DND-41 (cell line): Measurements from ENCODE around the gene ILK.

Experiments
- ATAC-seq: fragments of 200-7000 bp; cut with Tn5 transposase; 3 replicates; pipeline ENCODE4 v1.9.1; 2021; ENCODE audit warnings: low read depth; ENCODE audit not compliant: insufficient read depth
- DNase-seq: peaks from one replicate; pipeline ENCODE4 v3.0.0-alpha.2; 2020
- H2AFZ ChIP-seq: 2 replicates; pipeline ENCODE4 v1.6.0; 2012; ENCODE audit warnings: low read depth, low read length
- H3K27ac ChIP-seq: 2 replicates; pipeline ENCODE4 v1.5.1; 2012; ENCODE audit warnings: low read length, inconsistent platforms
- H3K27me3 ChIP-seq: fragments of 200-600 bp; sonication (generic); 2 replicates; pipeline ENCODE4 v1.6.0; 2012; ENCODE audit warnings: low read length, mild to moderate bottlenecking, inconsistent platforms; ENCODE audit not compliant: insufficient read depth, poor library complexity
- H3K36me3 ChIP-seq: 2 replicates; pipeline ENCODE4 v1.5.1; 2012; ENCODE audit warnings: low read length, inconsistent platforms; ENCODE audit not compliant: insufficient read depth
- H3K4me1 ChIP-seq: 2 replicates; pipeline ENCODE4 v1.5.1; 2012; ENCODE audit warnings: mild to moderate bottlenecking, low read length; ENCODE audit not compliant: insufficient read depth
- H3K4me2 ChIP-seq: 2 replicates; pipeline ENCODE4 v1.6.0; 2012; ENCODE audit warnings: mild to moderate bottlenecking, moderate library complexity, low read length, inconsistent platforms; ENCODE audit not compliant: insufficient read depth
- H3K4me3 ChIP-seq, 2 experiments: fragments of 200-600 bp in 1 of 2; shearing (Covaris generic) in 1 of 2; 2 replicates each; pipeline ENCODE4 v1.5.1; 2012 to 2016; ENCODE audit warnings: inconsistent platforms in 2 of 2, low read length in 2 of 2, mild to moderate bottlenecking in 2 of 2, low read depth in 1 of 2, moderate library complexity in 1 of 2
- H3K79me2 ChIP-seq: 2 replicates; pipeline ENCODE4 v1.6.0; 2012; ENCODE audit warnings: low read length, inconsistent platforms; ENCODE audit not compliant: insufficient read depth
- H3K9ac ChIP-seq: 2 replicates; pipeline ENCODE4 v1.6.0; 2012; ENCODE audit warnings: low read depth, mild to moderate bottlenecking, inconsistent platforms, low read length, moderate library complexity
- H3K9me3 ChIP-seq: 2 replicates; pipeline ENCODE4 v1.5.1; 2012; ENCODE audit warnings: low read length, moderate library complexity, mild to moderate bottlenecking, inconsistent platforms; ENCODE audit not compliant: insufficient read depth, severe bottlenecking
- H4K20me1 ChIP-seq: 2 replicates; pipeline ENCODE4 v1.6.0; 2012; ENCODE audit warnings: low read length; ENCODE audit not compliant: insufficient read depth
- CTCF ChIP-seq: IDR thresholded peaks from 2 replicates; pipeline ENCODE4 v1.5.1; 2012; ENCODE audit warnings: borderline replicate concordance, low read length, moderate library complexity, mild to moderate bottlenecking; ENCODE audit not compliant: poor library complexity, severe bottlenecking; ENCODE audit errors: extremely low read depth
- EZH2 ChIP-seq: IDR thresholded peaks from 3 replicates; pipeline ENCODE4 v1.6.1; 2012; ENCODE audit warnings: borderline replicate concordance, low read depth, mild to moderate bottlenecking, moderate library complexity, low read length, inconsistent platforms; ENCODE audit not compliant: severe bottlenecking

Gene ILK

GRCh38 chr11:6565988-6566703 is 37.4 kb upstream of the ILK start:
- Histone ChIP-seq H2AFZ (no peak overlapping the region), H3K4me1 (no peaks in the 10 kb centered on the region), H3K79me2 (no peaks in the 10 kb centered on the region), H3K4me2 (no peak overlapping the region), H3K9me3 (no peaks in the 10 kb centered on the region), H3K36me3 (no peaks in the 10 kb centered on the region; the same call in 1 of the 2 replicates), H4K20me1 (no peaks in the 10 kb centered on the region), H3K9ac (no peak overlapping the region), H3K27ac (no peak overlapping the region), H3K4me3 (no peak overlapping the region), H3K27me3 (no peaks in the 10 kb centered on the region)
- DNase-seq, result no peak
- no peak for ATAC-seq
- TF ChIP-seq CTCF (no peak), EZH2 (no peak)

- no peak overlapping the region for H2AFZ ChIP-seq
- H3K4me3 ChIP-seq, result no peak overlapping the region
- no peaks in the 10 kb centered on the region for H3K9me3 ChIP-seq
- no peaks in the 10 kb centered on the region for H3K27me3 ChIP-seq
- TF ChIP-seq EZH2 (no peak), CTCF (no peak)
- H3K4me2 ChIP-seq, result no peak overlapping the region
- H3K4me1 ChIP-seq, result no peaks in the 10 kb centered on the region
- H4K20me1 ChIP-seq, result no peaks in the 10 kb centered on the region
- H3K27ac ChIP-seq, result no peak overlapping the region
- no peak overlapping the region for H3K9ac ChIP-seq
- no peaks in the 10 kb centered on the region for H3K79me2 ChIP-seq
- DNase-seq (no peak), ATAC-seq (no peak)
- H3K36me3 ChIP-seq, result no peaks in the 10 kb centered on the region; the same call in 1 of the 2 replicates
Observed at GRCh38 chr11:6566704-6567370, 36.7 kb upstream of the ILK start.

- TF ChIP-seq CTCF, result no peak
- TF ChIP-seq EZH2, result no peak
- ATAC-seq (no peak), DNase-seq (no peak)
- H3K27me3 ChIP-seq, result no peaks in the 10 kb centered on the region
- H3K4me1 ChIP-seq, result no peaks in the 10 kb centered on the region
- H3K9me3 ChIP-seq, result no peaks in the 10 kb centered on the region
- H4K20me1 ChIP-seq, result no peaks in the 10 kb centered on the region
- H2AFZ ChIP-seq, result no peak overlapping the region
- no peaks in the 10 kb centered on the region for H3K79me2 ChIP-seq
- H3K4me2 ChIP-seq, result no peak overlapping the region
- no peak overlapping the region for H3K27ac ChIP-seq
- H3K4me3 ChIP-seq, result no peak overlapping the region
- no peak overlapping the region for H3K9ac ChIP-seq
- no peaks in the 10 kb centered on the region; the same call in 1 of the 2 replicates for H3K36me3 ChIP-seq
Observed at GRCh38 chr11:6567371-6567745, 36.2 kb upstream of the ILK start.
